ENCODE data around the gene AFMID. TPM values are rescaled to one million over a fixed set of nuclear protein-coding genes. Genes with fewer than 3 reads are reported as not detected.

AFMID gene
- polyA plus RNA-seq, 4 donors, result 24.0 to 61.7 (median 38.7) TPM

GRCh38 chr17:78148286-78149016, 38.7 kb upstream of the AFMID start:
- FAIRE-seq (no peak), DNase-seq (no peak)
- 32 to 57% (median 47%) methylated on average over 14 of the region's 14 CpGs for WGBS, 3 donors
- Histone ChIP-seq H3K9me3 (ENCODE audit: control insufficient read depth in 2 of 2, insufficient read depth in 1 of 2, low read depth in 1 of 2, low read length in 1 of 2) (no peaks in the 10 kb centered on the region), H3K4me1 (ENCODE audit: control insufficient read depth in 3 of 3, insufficient read depth in 2 of 3, low read depth in 1 of 3, low read length in 2 of 3) (peaks cover 0 to 74% (median 12%) of the 10 kb centered on the region in 3 donors), H3K36me3 (ENCODE audit: control insufficient read depth in 3 of 3, insufficient read depth in 2 of 3, low read depth in 1 of 3, low read length in 3 of 3) (peaks cover 0 to 2% (median 0%) of the 10 kb centered on the region in 3 donors), H3K27ac (ENCODE audit: low read depth in 1 of 3, low read length in 2 of 3) (peak overlapping the region in 1 of 3 donors; percentile 78), H3K27me3 (ENCODE audit: control insufficient read depth in 3 of 3, insufficient read depth in 3 of 3, low read length in 3 of 3) (no peaks in the 10 kb centered on the region), H3K4me3 (ENCODE audit: low read depth in 1 of 3, low read length in 3 of 3) (no peak overlapping the region)

GRCh38 chr17:78151514-78152008, 35.6 kb upstream of the AFMID start:
- no peak for FAIRE-seq
- peak; percentile 81 to 83 for DNase-seq
- Histone ChIP-seq H3K27ac (ENCODE audit: low read depth in 1 of 3, low read length in 2 of 3) (peak overlapping the region in 2 of 3 donors; percentile 72 to 75), H3K4me3 (ENCODE audit: low read depth in 1 of 3, low read length in 3 of 3) (no peak overlapping the region), H3K36me3 (ENCODE audit: control insufficient read depth in 3 of 3, insufficient read depth in 2 of 3, low read depth in 1 of 3, low read length in 3 of 3) (peaks cover 0 to 6% (median 0%) of the 10 kb centered on the region in 3 donors), H3K4me1 (ENCODE audit: control insufficient read depth in 3 of 3, insufficient read depth in 2 of 3, low read depth in 1 of 3, low read length in 2 of 3) (peaks cover 0 to 43% (median 5%) of the 10 kb centered on the region in 3 donors), H3K9me3 (ENCODE audit: control insufficient read depth in 2 of 2, insufficient read depth in 1 of 2, low read depth in 1 of 2, low read length in 1 of 2) (no peaks in the 10 kb centered on the region), H3K27me3 (ENCODE audit: control insufficient read depth in 3 of 3, insufficient read depth in 3 of 3, low read length in 3 of 3) (no peaks in the 10 kb centered on the region)
- 12 to 51% (median 29%) methylated on average over 7 of the region's 7 CpGs for WGBS, 3 donors

- DNase-seq, result no peak
- 69 to 77% (median 75%) methylated on average over 11 of the region's 11 CpGs for WGBS, 3 donors
- H3K27me3 ChIP-seq (ENCODE audit: control insufficient read depth in 3 of 3, insufficient read depth in 3 of 3, low read length in 3 of 3), result no peaks in the 10 kb centered on the region
- H3K36me3 ChIP-seq (ENCODE audit: control insufficient read depth in 3 of 3, insufficient read depth in 2 of 3, low read depth in 1 of 3, low read length in 3 of 3), result peaks cover 0 to 19% (median 0%) of the 10 kb centered on the region in 3 donors
- FAIRE-seq, result no peak
- peak overlapping the region in 2 of 3 donors; percentile 34 to 39 for H3K27ac ChIP-seq (ENCODE audit: low read depth in 1 of 3, low read length in 2 of 3)
- no peaks in the 10 kb centered on the region for H3K9me3 ChIP-seq (ENCODE audit: control insufficient read depth in 2 of 2, insufficient read depth in 1 of 2, low read depth in 1 of 2, low read length in 1 of 2)
- H3K4me1 ChIP-seq (ENCODE audit: control insufficient read depth in 3 of 3, insufficient read depth in 2 of 3, low read depth in 1 of 3, low read length in 2 of 3), result peaks cover 0 to 34% (median 0%) of the 10 kb centered on the region in 3 donors
- H3K4me3 ChIP-seq (ENCODE audit: low read depth in 1 of 3, low read length in 3 of 3), result no peak overlapping the region
Observed at GRCh38 chr17:78154903-78155811, 32.0 kb upstream of the AFMID start.

- H3K27me3 ChIP-seq (ENCODE audit: control insufficient read depth in 3 of 3, insufficient read depth in 3 of 3, low read length in 3 of 3), result no peaks in the 10 kb centered on the region
- DNase-seq (peak; percentile 78 to 85), FAIRE-seq (no peak)
- 15 to 45% (median 28%) methylated on average over 10 of the region's 10 CpGs for WGBS, 3 donors
- H3K4me1 ChIP-seq (ENCODE audit: control insufficient read depth in 3 of 3, insufficient read depth in 2 of 3, low read depth in 1 of 3, low read length in 2 of 3), result peaks cover 0 to 39% (median 0%) of the 10 kb centered on the region in 3 donors
- H3K4me3 ChIP-seq (ENCODE audit: low read depth in 1 of 3, low read length in 3 of 3), result no peak overlapping the region
- no peaks in the 10 kb centered on the region for H3K9me3 ChIP-seq (ENCODE audit: control insufficient read depth in 2 of 2, insufficient read depth in 1 of 2, low read depth in 1 of 2, low read length in 1 of 2)
- peaks cover 0 to 42% (median 0%) of the 10 kb centered on the region in 3 donors for H3K36me3 ChIP-seq (ENCODE audit: control insufficient read depth in 3 of 3, insufficient read depth in 2 of 3, low read depth in 1 of 3, low read length in 3 of 3)
- peak overlapping the region in 2 of 3 donors; percentile 54 to 68 for H3K27ac ChIP-seq (ENCODE audit: low read depth in 1 of 3, low read length in 2 of 3)
Observed at GRCh38 chr17:78159575-78160158, 27.5 kb upstream of the AFMID start.

- Histone ChIP-seq H3K36me3 (ENCODE audit: control insufficient read depth in 3 of 3, insufficient read depth in 2 of 3, low read depth in 1 of 3, low read length in 3 of 3) (peaks cover 0 to 33% (median 0%) of the 10 kb centered on the region in 3 donors), H3K27ac (ENCODE audit: low read depth in 1 of 3, low read length in 2 of 3) (no peak overlapping the region), H3K4me1 (ENCODE audit: control insufficient read depth in 3 of 3, insufficient read depth in 2 of 3, low read depth in 1 of 3, low read length in 2 of 3) (peaks cover 0 to 47% (median 0%) of the 10 kb centered on the region in 3 donors), H3K27me3 (ENCODE audit: control insufficient read depth in 3 of 3, insufficient read depth in 3 of 3, low read length in 3 of 3) (no peaks in the 10 kb centered on the region), H3K9me3 (ENCODE audit: control insufficient read depth in 2 of 2, insufficient read depth in 1 of 2, low read depth in 1 of 2, low read length in 1 of 2) (no peaks in the 10 kb centered on the region), H3K4me3 (ENCODE audit: low read depth in 1 of 3, low read length in 3 of 3) (no peak overlapping the region)
- FAIRE-seq (no peak), DNase-seq (no peak)
- WGBS, 3 donors, result 50 to 71% (median 55%) methylated on average over 22 of the region's 22 CpGs
Observed at GRCh38 chr17:78163881-78164747, 23.0 kb upstream of the AFMID start.

- WGBS, 3 donors, result 87 to 92% (median 88%) methylated on average over 16 of the region's 16 CpGs
- Histone ChIP-seq H3K27me3 (ENCODE audit: control insufficient read depth in 3 of 3, insufficient read depth in 3 of 3, low read length in 3 of 3) (no peaks in the 10 kb centered on the region), H3K4me1 (ENCODE audit: control insufficient read depth in 3 of 3, insufficient read depth in 2 of 3, low read depth in 1 of 3, low read length in 2 of 3) (peaks cover 0 to 47% (median 4%) of the 10 kb centered on the region in 3 donors), H3K36me3 (ENCODE audit: control insufficient read depth in 3 of 3, insufficient read depth in 2 of 3, low read depth in 1 of 3, low read length in 3 of 3) (peaks cover 0 to 39% (median 0%) of the 10 kb centered on the region in 3 donors), H3K27ac (ENCODE audit: low read depth in 1 of 3, low read length in 2 of 3) (no peak overlapping the region), H3K4me3 (ENCODE audit: low read depth in 1 of 3, low read length in 3 of 3) (no peak overlapping the region), H3K9me3 (ENCODE audit: control insufficient read depth in 2 of 2, insufficient read depth in 1 of 2, low read depth in 1 of 2, low read length in 1 of 2) (no peaks in the 10 kb centered on the region)
- FAIRE-seq (no peak), DNase-seq (no peak)
Observed at GRCh38 chr17:78164748-78165607, 22.2 kb upstream of the AFMID start.

- Histone ChIP-seq H3K4me1 (ENCODE audit: control insufficient read depth in 3 of 3, insufficient read depth in 2 of 3, low read depth in 1 of 3, low read length in 2 of 3) (peaks cover 0 to 42% (median 4%) of the 10 kb centered on the region in 3 donors), H3K27me3 (ENCODE audit: control insufficient read depth in 3 of 3, insufficient read depth in 3 of 3, low read length in 3 of 3) (no peaks in the 10 kb centered on the region), H3K27ac (ENCODE audit: low read depth in 1 of 3, low read length in 2 of 3) (peak overlapping the region in 2 of 3 donors; percentile 62 to 64), H3K4me3 (ENCODE audit: low read depth in 1 of 3, low read length in 3 of 3) (no peak overlapping the region), H3K36me3 (ENCODE audit: control insufficient read depth in 3 of 3, insufficient read depth in 2 of 3, low read depth in 1 of 3, low read length in 3 of 3) (peaks cover 0 to 46% (median 2%) of the 10 kb centered on the region in 3 donors), H3K9me3 (ENCODE audit: control insufficient read depth in 2 of 2, insufficient read depth in 1 of 2, low read depth in 1 of 2, low read length in 1 of 2) (no peaks in the 10 kb centered on the region)
- FAIRE-seq (no peak), DNase-seq (peak in 1 of 2 donors; percentile 87)
- 17 to 53% (median 39%) methylated on average over 6 of the region's 6 CpGs for WGBS, 3 donors
Observed at GRCh38 chr17:78166416-78166815, 20.7 kb upstream of the AFMID start.

Measured in small intestine (tissue), 7 donors.